GM18499 (cell line): Measurements from ENCODE around the gene P4HA3.

Experiments
- ATAC-seq: cut with Tn5 transposase; IDR thresholded peaks from one replicate; pipeline ENCODE4 v1.9.1; 2021; ENCODE audit warnings: moderate number of reproducible peaks; ENCODE audit not compliant: insufficient read depth, unreplicated experiment

The P4HA3 gene

DNA sequence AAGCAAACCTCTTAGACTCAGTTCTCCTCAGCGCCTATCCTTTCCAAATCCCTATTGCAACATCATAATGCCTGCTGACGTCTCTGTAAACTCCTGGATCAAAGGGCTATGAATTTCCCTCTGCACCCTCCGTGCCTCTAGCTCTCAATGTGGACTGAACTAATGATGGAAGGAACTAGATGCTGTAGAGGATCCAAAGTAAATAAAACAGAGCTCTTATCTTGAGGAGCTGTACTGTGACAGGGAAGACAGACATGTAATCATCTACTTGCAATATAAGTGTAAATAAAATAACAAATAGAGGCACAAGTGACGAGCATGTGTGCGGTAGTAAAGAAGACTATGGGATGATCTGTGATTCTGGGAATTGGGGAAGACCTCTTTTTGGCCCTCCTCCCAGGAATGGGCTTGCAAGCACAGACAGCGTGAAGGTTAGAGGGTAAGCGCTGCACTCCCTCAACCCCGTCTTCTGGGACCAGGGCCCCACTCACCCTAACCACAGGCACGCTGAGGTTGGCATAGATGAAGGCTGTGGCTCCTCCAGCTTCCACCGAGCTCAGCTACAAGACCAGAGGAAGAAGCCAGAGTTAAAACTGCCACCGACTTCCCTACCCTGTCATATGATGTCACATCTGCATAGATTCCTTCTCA, 42.2 kb downstream of the P4HA3 start:
- ATAC-seq = no peak

DNA sequence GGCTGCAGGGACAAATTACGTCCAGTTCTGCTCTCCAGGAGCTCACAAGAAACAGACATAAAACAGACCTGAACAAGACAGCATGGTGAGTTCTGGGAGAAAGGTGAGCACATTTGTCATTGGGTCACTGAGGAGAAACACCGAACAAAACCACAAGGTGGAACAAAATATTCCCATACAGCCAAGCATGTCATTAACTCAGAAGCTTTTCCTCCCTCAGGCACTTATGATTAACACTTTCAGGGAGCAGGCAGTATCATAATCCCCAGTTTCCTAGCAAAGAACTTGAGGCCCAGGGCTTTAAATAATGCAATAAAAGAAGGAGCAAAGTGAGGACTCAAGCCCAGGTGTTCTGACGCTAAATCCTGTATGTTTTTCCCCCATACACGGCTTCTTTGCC, 43.0 kb downstream of the P4HA3 start:
- no peak for ATAC-seq

DNA sequence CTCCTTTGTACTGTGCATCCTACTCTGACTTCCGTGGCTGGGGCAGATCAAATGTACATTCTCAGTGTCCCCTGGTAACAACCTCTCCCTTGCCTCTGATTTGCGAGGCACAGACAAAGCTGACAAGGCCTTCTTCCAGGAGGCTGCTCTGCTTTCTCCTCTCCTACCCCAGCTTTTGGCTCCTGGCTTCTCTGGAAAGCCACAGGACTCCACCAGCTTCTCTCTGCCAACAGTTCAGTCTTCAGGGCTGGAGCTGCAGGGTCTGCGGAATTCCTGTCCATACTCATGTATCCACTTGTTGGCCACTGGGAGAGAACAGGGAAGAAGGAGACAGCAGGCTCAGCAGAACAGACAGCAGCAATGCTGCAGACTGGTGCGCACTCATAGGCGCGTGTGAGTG, 44.4 kb downstream of the P4HA3 start:
- no peak for ATAC-seq

DNA sequence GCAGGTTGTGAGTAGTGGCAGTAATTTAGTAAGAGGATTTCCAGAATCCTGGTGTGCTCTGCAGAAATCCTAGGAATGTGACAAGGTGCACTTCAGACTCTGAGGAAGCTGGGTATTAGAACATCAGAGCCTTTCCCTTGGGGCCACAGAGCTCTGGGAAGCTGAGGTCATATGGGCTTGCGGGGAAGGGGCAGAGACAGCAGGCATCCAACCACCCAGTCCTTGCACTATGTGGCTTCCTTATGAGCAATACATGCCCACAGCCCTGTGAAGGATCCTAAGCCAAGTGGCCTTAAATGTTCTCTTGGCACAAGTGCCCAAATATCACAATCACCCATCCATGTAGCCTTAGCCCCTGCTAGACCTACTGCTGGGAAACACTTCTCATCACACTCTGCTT, 46.2 kb downstream of the P4HA3 start:
- no peak for ATAC-seq

DNA sequence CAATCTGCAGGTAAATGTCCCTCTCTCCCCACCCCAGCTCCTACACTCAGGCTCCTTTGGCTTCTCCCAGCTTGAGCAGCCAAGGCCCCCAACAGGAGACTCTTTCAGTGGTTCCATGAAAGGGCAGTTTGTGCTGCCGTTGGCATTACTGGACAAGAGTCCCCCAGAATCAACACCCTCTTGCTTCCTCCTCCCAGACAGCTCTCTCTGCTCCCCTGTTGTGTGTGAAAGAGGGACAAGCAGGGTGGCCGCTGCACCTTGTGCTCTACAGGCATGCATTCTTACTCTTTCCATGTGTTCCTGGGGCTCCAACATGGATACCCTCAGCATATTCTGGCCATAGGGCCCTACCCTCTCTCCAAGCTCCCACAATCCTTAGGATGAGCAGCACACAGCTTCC, 48.7 kb downstream of the P4HA3 start:
- no peak for ATAC-seq

DNA sequence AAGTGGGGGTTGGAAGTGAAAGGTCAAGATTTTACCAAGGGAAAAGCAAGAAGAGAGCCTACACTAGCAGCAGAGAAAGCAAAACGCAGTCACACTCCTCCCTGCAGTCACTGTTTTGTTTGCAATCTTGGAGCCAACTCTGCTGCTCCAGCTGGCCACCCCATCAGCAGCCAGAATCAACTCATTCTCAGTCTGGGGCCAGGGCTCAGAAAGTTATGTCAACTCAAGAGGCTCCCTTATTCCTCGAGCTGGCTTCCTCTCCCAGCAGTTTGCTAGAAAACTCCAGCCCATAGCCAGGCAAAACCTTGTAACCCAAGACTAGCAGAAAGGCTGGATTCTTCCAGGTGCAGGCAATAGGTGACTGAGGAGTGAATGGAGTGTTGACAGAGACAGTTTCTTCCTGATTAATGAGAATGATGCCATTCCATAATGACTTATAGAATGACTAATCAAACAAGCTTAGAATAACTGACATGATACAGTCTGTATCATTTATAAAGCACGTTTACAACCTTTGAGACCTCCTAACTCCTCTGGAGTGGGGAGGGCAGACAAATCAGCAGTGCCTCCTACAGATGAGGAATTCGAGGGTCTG, 53.4 kb downstream of the P4HA3 start:
- no peak for ATAC-seq

DNA sequence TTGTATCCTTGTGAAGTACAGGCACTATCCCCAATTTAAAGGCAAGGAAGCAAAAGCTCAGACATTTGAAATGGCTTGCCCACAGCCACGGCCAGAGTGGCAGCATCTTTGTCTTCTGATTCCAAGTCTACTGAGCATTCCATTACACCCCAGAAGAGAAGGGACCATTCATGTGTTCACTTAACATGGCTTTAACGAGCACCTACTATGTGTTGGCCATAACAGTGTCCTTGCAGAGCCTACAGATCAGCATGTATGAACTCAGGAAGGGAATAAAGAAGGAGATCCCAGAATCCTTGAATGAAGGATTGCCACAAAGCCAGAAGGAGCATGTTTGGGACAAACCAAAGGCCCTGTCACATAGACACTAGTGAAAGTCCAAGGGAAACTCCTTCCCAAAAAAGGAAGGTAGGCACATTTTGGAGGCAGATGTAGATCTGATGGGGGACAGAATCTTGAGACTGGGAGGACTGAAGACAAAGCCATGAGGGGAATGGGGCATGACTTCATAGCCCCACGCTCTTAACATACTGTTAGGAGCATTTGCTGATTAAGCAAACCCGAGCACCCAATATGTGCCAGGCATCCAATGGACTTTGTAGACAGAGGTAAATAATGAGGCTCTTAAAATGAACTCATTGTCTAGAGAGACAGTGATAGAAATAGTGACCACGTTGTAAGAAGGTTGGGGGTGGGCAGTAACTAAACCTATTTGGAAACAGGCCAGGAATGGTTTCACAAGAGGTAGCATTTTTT, 54.9 kb downstream of the P4HA3 start:
- ATAC-seq = no peak

DNA sequence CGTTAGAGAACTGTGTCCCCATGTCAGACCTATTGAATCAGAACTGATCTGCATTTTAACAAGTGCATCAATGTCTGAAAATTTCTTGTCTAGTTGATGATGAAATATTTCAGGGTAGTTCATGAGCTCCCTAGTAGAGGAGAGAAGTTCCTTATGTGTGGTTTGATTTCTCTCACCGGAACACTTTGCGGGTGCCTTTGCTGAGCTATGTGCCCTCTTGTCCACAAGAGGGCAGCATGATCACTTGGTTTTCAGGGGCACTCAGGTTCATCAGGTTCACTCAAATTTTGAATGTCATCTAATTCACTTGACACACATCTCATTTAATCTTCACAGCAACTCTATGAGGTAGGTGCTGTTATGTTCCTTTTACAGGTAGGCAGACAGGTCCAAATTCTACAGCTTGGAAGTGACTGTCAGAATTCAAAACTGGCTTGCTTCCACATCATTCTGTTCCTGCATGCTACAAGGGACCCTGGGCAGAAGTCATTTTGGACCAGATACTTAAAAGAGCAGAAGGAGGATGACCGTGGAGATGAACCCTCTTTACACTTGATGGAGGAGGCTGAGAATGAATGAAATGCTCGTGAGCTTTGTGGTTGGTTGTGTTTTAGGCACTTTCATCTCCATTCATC, 55.6 kb downstream of the P4HA3 start:
- ATAC-seq = no peak

DNA sequence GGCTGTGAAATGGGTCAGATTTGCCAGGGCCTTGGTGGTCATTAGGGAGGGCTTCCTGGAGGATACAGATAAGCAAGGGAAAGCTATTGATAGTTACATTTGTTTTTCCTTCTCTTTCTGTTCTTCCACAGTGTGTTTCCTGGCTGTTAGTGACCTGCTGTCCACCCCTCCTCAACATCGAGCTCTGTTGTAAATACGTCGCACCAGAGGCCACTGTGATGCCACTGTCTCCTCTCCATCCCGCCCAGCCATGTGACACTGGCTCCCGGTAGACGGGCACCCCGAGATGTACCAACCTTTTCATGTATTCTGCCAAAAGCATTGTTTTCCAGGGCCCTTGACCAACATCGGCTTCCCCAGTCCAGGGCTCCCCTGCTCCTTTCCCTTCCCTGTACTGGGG, 58.1 kb downstream of the P4HA3 start:
- no peak for ATAC-seq

DNA sequence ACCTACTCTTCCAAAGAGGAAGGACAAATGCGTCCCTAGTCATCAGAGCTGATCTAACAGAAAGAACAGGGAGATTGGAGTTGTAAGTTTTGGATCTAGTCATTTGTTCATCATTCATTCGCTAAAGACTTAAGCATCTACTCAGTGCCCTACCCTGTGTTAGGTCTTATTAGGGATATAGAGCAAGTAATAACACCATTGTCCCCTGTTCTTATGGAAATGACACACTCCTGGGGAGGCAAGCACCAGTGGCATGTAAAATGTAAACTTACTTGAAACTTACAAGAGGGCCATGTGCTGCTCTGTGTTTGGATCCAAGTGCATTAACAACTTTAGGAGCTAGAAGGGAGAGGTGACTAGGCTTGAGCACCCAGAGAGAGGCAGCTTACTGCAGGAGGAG, 61.9 kb downstream of the P4HA3 start:
- ATAC-seq = no peak

DNA sequence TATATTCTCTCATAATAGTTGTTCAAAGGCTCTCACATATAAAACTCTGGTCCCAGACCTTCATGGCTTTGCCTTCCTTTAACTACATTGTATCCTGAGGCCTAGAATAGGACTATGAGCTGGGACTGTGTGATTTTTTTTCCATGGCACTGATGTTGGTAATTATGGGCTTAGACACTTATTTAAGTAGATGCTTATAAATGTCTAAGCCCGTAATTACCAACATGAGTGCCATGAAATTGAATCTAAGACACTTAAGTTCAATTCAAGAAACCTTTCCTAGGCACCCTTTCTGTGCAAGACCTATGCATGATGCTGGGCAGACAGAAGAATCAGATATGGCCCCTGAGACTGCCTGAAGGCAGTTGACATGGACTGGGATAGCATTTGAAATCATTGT, 63.0 kb downstream of the P4HA3 start:
- no peak for ATAC-seq

DNA sequence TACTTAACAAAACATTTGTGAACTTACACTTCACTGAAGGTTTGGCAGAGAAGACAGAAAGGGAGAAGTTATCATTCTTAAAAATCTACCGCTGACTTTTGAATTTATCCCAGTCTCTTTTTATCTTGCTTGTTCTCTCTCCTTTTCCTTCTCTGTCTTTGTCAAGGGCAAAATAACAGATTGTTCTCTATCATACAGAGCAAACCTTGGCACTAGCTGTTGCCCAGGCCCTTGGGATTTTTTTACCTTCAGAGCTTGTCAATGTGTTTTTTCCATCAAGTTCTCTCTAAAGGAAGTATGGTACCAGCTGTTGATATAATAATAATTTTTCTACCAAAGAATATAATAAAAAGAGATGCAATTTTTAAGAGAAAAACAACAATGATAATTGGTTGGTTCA, 73.2 kb downstream of the P4HA3 start:
- no peak for ATAC-seq

DNA sequence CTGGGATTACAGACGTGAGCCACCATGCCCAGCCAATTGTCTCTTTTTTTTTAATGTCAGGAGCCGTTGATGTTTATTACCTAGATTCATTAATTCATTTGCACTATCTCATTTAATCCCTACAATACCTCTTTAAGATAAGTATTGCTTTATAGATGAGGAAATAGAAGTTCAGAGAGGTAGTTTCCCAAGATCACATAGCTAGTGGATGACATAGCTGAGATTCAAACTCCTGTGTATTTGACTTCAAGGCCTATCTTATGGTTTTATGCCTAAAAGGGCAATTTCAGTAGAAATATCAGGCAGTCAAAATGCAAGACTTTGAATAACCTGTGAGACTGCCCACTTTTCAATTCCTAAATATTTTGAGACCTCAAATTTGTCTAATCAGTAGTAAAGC, 73.9 kb downstream of the P4HA3 start:
- no peak for ATAC-seq

DNA sequence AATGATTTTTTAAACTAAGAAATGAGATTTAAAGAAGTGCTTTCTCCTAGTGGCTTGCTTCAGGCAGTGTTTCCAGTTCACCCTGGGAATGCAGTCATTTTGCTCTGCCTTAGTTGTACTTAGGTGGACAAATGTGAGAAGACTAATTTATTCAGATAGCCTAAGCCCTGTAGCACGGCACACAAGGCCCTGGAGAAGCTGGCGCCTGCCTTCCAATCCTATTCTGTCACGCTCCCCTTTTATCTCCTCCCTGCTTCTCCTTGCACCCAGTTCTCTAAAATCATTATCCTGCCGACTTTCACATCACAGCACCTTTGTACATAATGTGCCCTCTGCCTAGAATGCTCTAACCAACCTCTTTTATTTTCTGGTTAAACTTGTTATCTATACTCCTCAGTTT, 76.3 kb downstream of the P4HA3 start:
- no peak for ATAC-seq

DNA sequence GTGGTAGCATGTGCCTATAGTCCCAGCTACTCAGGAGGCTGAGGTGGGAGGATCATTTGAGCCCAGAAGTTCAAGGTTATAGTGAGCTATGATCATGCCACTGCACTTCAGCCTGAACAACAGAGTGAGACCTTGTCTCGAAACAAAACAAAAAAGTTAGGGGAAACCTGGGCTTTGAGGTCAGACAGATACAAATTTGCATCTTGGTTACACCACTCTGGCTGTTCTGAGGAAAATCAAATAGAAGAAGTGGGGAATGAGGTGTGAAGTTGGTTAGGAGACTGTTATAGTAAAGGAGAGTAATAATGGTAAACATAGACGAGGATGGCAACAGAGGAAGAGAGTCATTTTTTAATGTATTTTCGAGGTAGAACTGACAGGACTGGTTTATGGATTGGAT, 77.8 kb downstream of the P4HA3 start:
- ATAC-seq = no peak

DNA sequence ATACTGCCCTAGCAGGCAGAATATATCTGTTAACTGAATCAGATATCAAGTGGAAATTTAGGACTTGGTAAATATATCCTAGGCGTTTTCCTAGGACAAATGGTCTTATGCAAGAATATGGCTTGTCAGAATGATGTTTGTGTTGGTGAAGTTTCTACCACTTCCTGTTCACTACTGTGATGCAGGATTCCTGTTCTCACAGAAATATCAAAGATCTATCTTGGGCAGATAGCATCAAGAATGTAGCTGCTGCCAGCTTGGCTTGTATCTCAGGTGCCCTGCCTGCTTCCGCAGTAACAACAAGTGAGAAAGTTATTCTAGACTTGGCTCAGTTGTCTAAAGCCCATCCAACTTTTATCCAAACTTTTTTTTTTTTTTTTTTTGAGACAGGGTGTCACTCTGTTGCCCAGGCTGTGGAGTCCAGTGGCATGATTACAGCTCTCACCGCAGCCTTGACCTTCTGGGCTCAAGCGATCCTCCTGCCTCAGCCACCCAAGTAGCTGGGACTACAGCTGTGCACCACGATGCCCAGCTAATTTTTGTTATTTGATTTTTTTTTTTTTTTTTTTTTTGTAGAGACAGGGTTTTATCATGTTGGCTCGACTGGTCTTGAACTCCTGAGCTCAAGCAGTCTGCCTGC, 79.0 kb downstream of the P4HA3 start:
- ATAC-seq = no peak

DNA sequence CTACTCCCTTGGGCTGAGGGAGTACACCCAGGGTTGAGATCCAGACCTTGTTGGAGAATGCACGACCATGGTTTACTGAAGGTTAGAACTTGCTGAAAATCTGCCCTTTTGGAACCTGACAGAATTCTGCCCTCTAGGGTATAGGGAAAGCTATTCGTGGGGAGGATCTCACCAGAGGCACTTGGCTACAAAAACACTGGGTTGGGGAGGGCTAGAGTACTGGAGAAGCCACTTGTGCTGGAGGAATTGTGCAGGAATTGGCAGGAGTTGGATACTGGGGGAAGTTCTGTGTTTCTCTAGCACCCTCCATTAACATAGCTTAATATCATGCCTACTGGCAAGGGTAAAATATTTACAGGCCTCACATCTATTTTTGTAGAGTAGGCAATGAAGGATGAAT, 84.5 kb downstream of the P4HA3 start:
- ATAC-seq = no peak

DNA sequence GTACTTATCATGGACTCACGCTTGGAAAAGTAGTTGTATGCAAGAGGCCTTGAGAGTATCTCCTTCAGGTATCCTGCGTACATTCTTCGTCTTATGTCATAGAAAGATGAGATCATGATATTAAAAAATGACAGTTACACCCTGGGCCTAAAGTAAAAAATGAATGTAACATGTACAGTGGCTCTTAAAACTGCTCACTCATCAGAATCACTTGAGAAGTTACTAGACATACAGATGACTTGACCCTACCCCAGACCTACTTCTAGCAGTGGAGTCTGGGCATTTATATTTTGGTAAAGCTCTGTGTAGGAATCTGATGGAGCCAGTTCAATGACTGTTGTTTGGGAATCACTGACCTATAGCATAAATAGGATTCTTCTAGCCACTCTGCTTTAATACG, 85.9 kb downstream of the P4HA3 start:
- ATAC-seq = no peak

DNA sequence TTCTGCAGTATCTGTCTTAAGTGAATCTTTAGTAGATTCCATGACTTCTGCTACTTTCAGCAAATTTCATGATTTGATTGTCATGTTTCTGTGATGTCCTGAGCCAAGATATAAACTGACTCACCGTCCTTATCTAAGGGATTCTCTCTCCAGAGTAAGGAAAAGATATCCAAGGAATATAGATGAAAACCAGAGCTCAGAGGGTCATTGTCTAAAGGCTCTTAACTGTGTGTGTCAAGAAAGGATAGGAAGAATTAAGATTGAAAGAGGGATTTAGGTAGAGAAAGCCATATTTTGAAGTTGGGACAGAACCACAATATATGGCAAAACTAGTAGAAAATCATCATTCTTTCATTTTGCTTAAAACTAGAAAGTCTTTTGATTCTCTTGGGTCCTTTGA, 89.6 kb downstream of the P4HA3 start:
- no peak for ATAC-seq

DNA sequence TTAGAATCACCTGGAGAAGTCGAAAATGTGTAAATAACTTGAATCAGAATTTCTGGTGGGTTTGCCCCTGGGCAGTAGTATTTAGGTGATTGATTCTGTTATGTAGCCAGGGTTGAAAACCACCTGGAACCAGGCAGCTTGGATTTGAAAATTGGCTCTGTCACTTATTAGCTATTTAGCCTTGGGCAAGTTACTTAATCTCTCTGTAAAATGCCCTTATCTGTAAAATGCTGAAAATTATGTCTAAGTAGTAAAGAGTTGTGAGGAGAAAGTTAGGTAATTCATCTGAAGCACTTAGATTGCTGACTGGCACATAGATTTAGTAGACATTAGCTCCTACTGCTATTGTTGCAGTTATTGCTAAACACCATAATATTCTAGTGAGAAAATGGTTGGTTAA, 91.1 kb downstream of the P4HA3 start:
- no peak for ATAC-seq
